GM23248 (cell line): ENCODE measurements around the gene TRAF3IP3. TPM values are rescaled to one million over a fixed set of nuclear protein-coding genes. Genes with fewer than 3 reads are reported as not detected.

Source experiments
- DNase-seq: peaks from one replicate; pipeline ENCODE4 v3.0.0-alpha.2; 2015
- H2AFZ ChIP-seq: fragments of 200-600 bp; sonication (generic); 2 replicates; pipeline ENCODE4 v1.6.1; 2016; ENCODE audit warnings: antibody characterized with exemption
- H3F3A ChIP-seq: fragments of 200-600 bp; sonication (generic); 2 replicates; pipeline ENCODE4 v1.6.1; 2016; ENCODE audit warnings: mild to moderate bottlenecking, antibody characterized with exemption, mixed run types; ENCODE audit not compliant: insufficient read depth
- H3K27ac ChIP-seq: fragments of 200-600 bp; sonication (generic); 2 replicates; pipeline ENCODE4 v1.5.1; 2016; ENCODE audit warnings: mild to moderate bottlenecking
- H3K27me3 ChIP-seq: fragments of 200-600 bp; sonication (generic); replicated peaks from 2 replicates; pipeline ENCODE4 v1.6.1; 2016; ENCODE audit warnings: mild to moderate bottlenecking; ENCODE audit not compliant: insufficient read depth
- H3K36me3 ChIP-seq: fragments of 200-600 bp; sonication (generic); 2 replicates; pipeline ENCODE4 v1.6.1; 2016; ENCODE audit warnings: low read depth, mild to moderate bottlenecking
- H3K4me1 ChIP-seq: fragments of 200-600 bp; sonication (generic); 2 replicates; pipeline ENCODE4 v1.6.1; 2016; ENCODE audit warnings: mild to moderate bottlenecking; ENCODE audit not compliant: insufficient read depth
- H3K4me2 ChIP-seq: fragments of 200-600 bp; sonication (generic); one replicate; pipeline ENCODE4 v1.6.1; 2016; ENCODE audit warnings: mild to moderate bottlenecking; ENCODE audit not compliant: unreplicated experiment
- H3K4me3 ChIP-seq: fragments of 200-600 bp; sonication (generic); 2 replicates; pipeline ENCODE4 v1.5.1; 2016; ENCODE audit warnings: mild to moderate bottlenecking
- H3K79me2 ChIP-seq: fragments of 200-600 bp; sonication (generic); 2 replicates; pipeline ENCODE4 v1.6.1; 2016; ENCODE audit warnings: mild to moderate bottlenecking; ENCODE audit not compliant: insufficient read depth
- H3K9ac ChIP-seq: fragments of 200-600 bp; sonication (generic); 2 replicates; pipeline ENCODE4 v1.6.1; 2016; ENCODE audit warnings: mild to moderate bottlenecking
- H3K9me2 ChIP-seq: fragments of 200-600 bp; sonication (generic); 2 replicates; pipeline ENCODE4 v1.6.1; 2016; ENCODE audit warnings: mixed run types, mild to moderate bottlenecking, moderate library complexity; ENCODE audit not compliant: insufficient read depth
- H3K9me3 ChIP-seq: fragments of 200-600 bp; sonication (generic); one replicate; pipeline ENCODE4 v1.6.1; 2017; ENCODE audit warnings: low read depth
- H4K20me1 ChIP-seq: fragments of 200-600 bp; sonication (generic); 2 replicates; pipeline ENCODE4 v1.6.0; 2016; ENCODE audit not compliant: insufficient read depth
- EZH2 ChIP-seq: fragments of 200-600 bp; sonication (generic); IDR thresholded peaks from 2 replicates; pipeline ENCODE4 v1.6.1; 2018; ENCODE audit warnings: antibody characterized with exemption, mild to moderate bottlenecking; ENCODE audit not compliant: insufficient read depth, poor library complexity, severe bottlenecking
- EZH2phosphoT487 ChIP-seq: fragments of 200-600 bp; sonication (generic); IDR thresholded peaks from 2 replicates; pipeline ENCODE4 v1.6.1; 2018; ENCODE audit warnings: antibody characterized with exemption, moderate library complexity, mild to moderate bottlenecking, low read depth; ENCODE audit not compliant: insufficient read depth
- WGBS, 2 experiments: methylation state at CpG; one replicate each; pipeline ENCODE4 v1.1.6; 2015 to 2017; ENCODE audit warnings: low lambda C conversion rate in 2 of 2, low coverage in 1 of 2; ENCODE audit errors: missing lambda C conversion rate in 2 of 2; 5-methylcytosine and 5-hydroxymethylcytosine counted together
- in situ Hi-C: fragments of 300-500 bp; cut with MboI; formaldehyde crosslinking; loops from 2 replicates; pipeline ENCODE4 v1.15.0; 2020
- polyA plus RNA-seq: library from polyadenylated mRNA; unstranded; fragments of >200 nt; fragmentation: Nextera tagmentation; extraction: Ambion mirVana; gene quantifications from 2 replicates; pipeline ENCODE4 v1.2.1, GENCODE V29; 2016
- total RNA-seq: library from RNA; depleted of rRNA; stranded (reverse); fragments of >200 nt; shearing (Covaris generic); gene quantifications from 2 replicates; pipeline ENCODE4 v1.2.3, GENCODE V29; 2014

The TRAF3IP3 gene
- total and polyA plus RNA-seq, 2 experiments from 2014 or later, result not detected

- Histone ChIP-seq H3K27ac (no peak overlapping the region), H3F3A (no peaks in the 10 kb centered on the region), H4K20me1 (no peaks in the 10 kb centered on the region), H3K9ac (no peak overlapping the region), H2AFZ (no peak overlapping the region), H3K27me3 (no peaks in the 10 kb centered on the region), H3K79me2 (peaks cover 17% of the 10 kb centered on the region), H3K9me2 (0 out of 2 replicates have a peak, but pooled peaks cover 2% of the 10 kb centered on the region), H3K4me1 (peaks cover 9% of the 10 kb centered on the region; the same call in 1 of the 2 replicates), H3K4me3 (no peak overlapping the region), H3K36me3 (no peaks in the 10 kb centered on the region), H3K4me2 (no peak overlapping the region), H3K9me3 (no peaks in the 10 kb centered on the region)
- TF ChIP-seq EZH2 (no peak), EZH2phosphoT487 (no peak)
- 55 to 64% methylated on average over 4 of the region's 4 CpGs for WGBS, 2 experiments
- in situ Hi-C loops, result no loop called here
- DNase-seq, result no peak
Measured at GRCh38 chr1:209786146-209786545, 30.3 kb downstream of the TRAF3IP3 start.

DNA sequence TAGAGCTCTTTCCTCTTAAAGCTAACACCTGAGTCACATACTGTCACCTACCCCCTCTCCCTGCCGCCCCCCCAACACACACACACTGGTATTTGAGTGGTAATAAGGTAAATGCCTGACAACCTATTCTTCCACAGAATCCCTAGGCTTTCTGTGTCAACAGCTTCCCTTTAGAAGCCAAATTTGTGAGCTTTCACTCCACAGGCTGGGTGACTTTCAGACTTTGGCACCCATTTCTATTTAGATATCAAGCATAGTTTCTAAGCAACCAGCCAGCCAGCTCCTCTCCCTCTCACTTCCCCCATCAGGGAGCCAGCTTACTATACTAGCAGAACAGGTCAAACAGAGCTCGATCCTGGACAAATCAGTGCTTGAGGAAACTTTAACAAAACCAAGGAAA is 31.7 kb downstream of the TRAF3IP3 start:
- 22 to 27% methylated on average over 2 of the region's 2 CpGs for WGBS, 2 experiments
- in situ Hi-C loops, result no loop called here
- H3K4me2 ChIP-seq, result no peak overlapping the region
- TF ChIP-seq EZH2phosphoT487 (no peak), EZH2 (no peak)
- H3K9me3 ChIP-seq, result no peaks in the 10 kb centered on the region
- H3K36me3 ChIP-seq, result no peaks in the 10 kb centered on the region
- H3K9me2 ChIP-seq, result 0 out of 2 replicates have a peak, but pooled peaks cover 2% of the 10 kb centered on the region
- 0 out of 2 replicates have a peak overlapping the region, but pooled peaks have one; percentile 7 for H2AFZ ChIP-seq
- H3K27me3 ChIP-seq, result peaks cover 1% of the 10 kb centered on the region; the same call in 1 of the 2 replicates
- H3K4me1 ChIP-seq, result peaks cover 9% of the 10 kb centered on the region; the same call in 1 of the 2 replicates
- H3K4me3 ChIP-seq, result no peak overlapping the region
- H3F3A ChIP-seq, result no peaks in the 10 kb centered on the region
- no peak overlapping the region for H3K9ac ChIP-seq
- peaks cover 10% of the 10 kb centered on the region for H3K79me2 ChIP-seq
- H4K20me1 ChIP-seq, result no peaks in the 10 kb centered on the region
- no peak overlapping the region for H3K27ac ChIP-seq
- peak; percentile 47 for DNase-seq

GRCh38 chr1:209789245-209789644 is 33.4 kb downstream of the TRAF3IP3 start:
- 0 out of 2 replicates have a peak, but pooled peaks cover 2% of the 10 kb centered on the region for H3K9me2 ChIP-seq
- no peaks in the 10 kb centered on the region for H3K79me2 ChIP-seq
- no peaks in the 10 kb centered on the region for H3K9me3 ChIP-seq
- no peak overlapping the region for H3K4me3 ChIP-seq
- no peak for TF ChIP-seq EZH2
- no peak for TF ChIP-seq EZH2phosphoT487
- 41 to 50% methylated on average over 1 of the region's 1 CpG for WGBS, 2 experiments
- H2AFZ ChIP-seq, result no peak overlapping the region
- H3F3A ChIP-seq, result no peaks in the 10 kb centered on the region
- H3K27ac ChIP-seq, result no peak overlapping the region
- H3K9ac ChIP-seq, result no peak overlapping the region
- H3K27me3 ChIP-seq, result peaks cover 4% of the 10 kb centered on the region; the same call in 1 of the 2 replicates
- in situ Hi-C loops, result no loop called here
- no peaks in the 10 kb centered on the region for H3K36me3 ChIP-seq
- DNase-seq, result no peak
- no peaks in the 10 kb centered on the region for H4K20me1 ChIP-seq
- H3K4me2 ChIP-seq, result no peak overlapping the region
- H3K4me1 ChIP-seq, result peaks cover 3% of the 10 kb centered on the region; the same call in 1 of the 2 replicates

GRCh38 chr1:209790286-209791193 is 34.7 kb downstream of the TRAF3IP3 start:
- H3K4me2 ChIP-seq, result no peak overlapping the region
- H3K36me3 ChIP-seq, result no peaks in the 10 kb centered on the region
- DNase-seq, result peak; percentile 7
- TF ChIP-seq EZH2 (no peak), EZH2phosphoT487 (no peak)
- H3K79me2 ChIP-seq, result no peaks in the 10 kb centered on the region
- no peaks in the 10 kb centered on the region for H4K20me1 ChIP-seq
- no peaks in the 10 kb centered on the region for H3K9me2 ChIP-seq
- no peaks in the 10 kb centered on the region for H3K4me1 ChIP-seq
- in situ Hi-C loops, result no loop called here
- H3K9ac ChIP-seq, result no peak overlapping the region
- 61 to 69% methylated on average over 10 of the region's 10 CpGs for WGBS, 2 experiments
- H3K9me3 ChIP-seq, result no peaks in the 10 kb centered on the region
- peaks cover 4% of the 10 kb centered on the region; the same call in 1 of the 2 replicates for H3K27me3 ChIP-seq
- no peak overlapping the region for H2AFZ ChIP-seq
- no peak overlapping the region for H3K27ac ChIP-seq
- H3K4me3 ChIP-seq, result no peak overlapping the region
- no peaks in the 10 kb centered on the region for H3F3A ChIP-seq
